CD4-positive, alpha-beta T cell treated with Interleukin-17A for 1 hour (primary cell): ENCODE data around the gene PKHD1.
A peak's percentile ranks its signal among the peaks of the same experiment; 100 is the strongest.
"Not testable (repeated sequence)": the region's sequence is repeated elsewhere in the genome, so short reads cannot be mapped to it uniquely, and the experiment has no call there.

Experiments
- DNase-seq: peaks from one replicate; pipeline ENCODE4 v3.0.0-alpha.2; 2020

The PKHD1 gene

DNA sequence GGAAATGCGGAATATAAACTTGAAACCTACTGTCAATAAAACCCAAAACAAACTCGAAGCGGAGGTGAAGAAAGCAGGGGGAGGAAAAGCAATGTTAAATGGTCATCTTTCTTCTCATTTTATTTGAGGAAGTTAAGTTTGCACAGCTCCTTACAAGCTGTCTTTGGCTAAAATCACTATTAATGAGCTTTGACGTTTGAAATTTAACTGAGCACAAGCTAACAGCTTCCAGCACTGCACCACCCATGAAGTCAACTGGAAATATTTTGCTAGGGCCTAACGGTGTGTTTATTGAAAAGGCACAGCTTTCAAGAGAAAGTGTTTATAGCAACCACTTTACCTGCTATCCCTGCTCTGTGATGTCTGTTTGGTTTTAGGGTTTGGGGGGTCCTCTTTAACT lies 103.8 kb downstream of the PKHD1 start:
- DNase-seq, result no peak

DNA sequence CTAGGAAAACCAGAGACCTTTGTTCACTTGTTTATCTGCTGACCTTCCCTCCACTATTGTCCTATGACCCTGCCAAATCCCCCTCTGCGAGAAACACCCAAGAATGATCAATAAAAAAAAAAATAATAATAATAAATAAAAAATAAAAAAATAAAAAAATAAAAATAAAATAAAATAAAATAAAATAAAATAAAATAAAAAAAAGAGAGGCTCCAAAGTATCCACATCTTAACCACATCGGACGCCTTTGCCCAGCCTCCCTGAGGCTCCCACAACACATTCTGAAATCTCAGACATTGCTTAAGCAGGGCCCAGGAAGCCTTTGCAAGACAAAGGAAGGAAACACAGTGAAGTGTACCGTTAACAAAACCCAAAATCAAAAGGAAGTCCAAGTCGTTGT lies 104.7 kb downstream of the PKHD1 start:
- not testable (repeated sequence) for DNase-seq

GRCh38 chr6:51976374-51976773 lies 111.0 kb downstream of the PKHD1 start:
- no peak for DNase-seq

GRCh38 chr6:51972659-51973058 lies 114.8 kb downstream of the PKHD1 start:
- no peak for DNase-seq

DNA sequence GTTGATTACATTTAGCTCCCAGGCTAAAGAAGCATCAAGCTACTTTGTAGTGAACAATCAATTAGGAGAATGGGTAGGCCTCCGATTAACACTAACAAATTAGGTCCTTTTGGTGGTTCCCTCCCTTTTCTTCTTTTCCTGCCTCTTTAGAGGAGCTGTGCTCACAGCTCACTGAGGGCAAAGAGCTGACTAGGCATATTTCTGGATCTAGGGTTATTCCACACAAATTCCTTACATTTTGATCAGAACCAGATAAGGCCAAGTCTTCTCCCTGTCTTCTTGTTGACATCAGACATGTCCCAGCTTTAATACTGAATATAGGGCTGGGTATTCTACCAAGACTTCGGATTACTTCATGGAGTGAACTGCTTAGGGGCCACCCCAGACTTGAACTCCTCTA lies 119.1 kb downstream of the PKHD1 start:
- no peak for DNase-seq

DNA sequence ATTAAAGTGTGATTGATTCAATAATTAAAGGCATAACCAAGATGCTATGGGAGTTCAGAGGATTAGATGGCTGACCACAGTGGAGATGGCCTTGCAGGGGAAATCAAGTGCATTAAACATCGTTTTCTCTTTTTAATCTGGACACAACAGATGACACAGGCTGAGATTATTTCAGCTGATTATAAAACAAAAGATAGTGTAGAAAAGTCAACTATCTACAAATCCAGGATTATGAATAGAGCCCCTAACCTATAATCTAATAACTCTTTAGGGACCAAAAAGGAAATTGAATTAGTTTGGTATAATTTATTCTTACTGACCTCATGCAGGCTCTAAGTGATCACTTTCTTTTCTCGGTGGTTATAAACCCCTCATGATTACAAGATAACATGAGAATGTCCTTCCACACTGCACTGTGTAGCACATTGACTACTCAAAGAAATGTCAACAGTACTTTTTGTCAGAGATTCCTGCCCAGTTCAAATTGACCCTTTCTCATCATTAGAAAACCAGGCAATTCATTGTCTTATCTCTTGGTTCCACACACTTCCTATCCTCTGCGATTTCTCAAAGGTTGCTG lies 122.1 kb downstream of the PKHD1 start:
- no peak for DNase-seq

DNA sequence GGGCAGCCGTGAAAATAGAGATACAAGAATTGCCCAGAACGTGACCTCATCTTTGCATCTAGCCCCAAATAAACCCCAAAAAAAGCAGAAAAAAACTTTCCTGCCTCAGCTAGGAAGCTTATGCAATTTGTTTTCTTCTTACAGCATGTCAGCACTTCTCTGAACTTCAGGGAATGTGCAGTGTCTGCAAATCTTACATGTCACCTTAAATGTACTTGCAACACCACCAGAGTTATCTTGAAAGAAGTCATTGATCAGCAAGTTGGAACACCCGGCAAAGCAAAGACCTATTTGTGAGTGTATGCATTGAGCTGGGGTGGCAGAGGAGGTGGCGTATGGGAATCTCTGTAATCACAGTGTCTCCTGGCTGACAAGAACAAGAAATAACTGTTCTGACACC lies 123.4 kb downstream of the PKHD1 start:
- no peak for DNase-seq

DNA sequence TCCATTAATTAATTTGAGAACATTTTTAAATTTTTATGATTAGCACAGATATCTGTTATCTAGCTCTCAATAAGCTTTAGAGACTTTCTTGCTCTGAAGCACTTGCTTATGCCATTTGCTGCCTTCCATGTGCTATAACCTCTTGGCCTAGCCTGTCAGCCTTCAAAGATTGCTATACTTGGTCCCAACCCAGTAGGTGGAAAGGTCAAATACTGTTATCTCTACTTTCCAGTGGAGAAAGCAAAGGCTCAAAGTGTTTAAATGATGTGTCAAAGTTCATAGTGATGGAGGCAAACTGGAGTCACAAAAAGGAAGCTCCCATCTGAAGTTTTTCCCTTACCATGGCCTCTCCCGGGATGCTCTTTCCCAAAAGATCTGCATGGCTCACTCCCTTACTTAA lies 125.1 kb downstream of the PKHD1 start:
- DNase-seq, result no peak

GRCh38 chr6:51960419-51960818 lies 127.0 kb downstream of the PKHD1 start:
- no peak for DNase-seq

GRCh38 chr6:51959744-51960383 lies 127.5 kb downstream of the PKHD1 start:
- peak; percentile 3 for DNase-seq

DNA sequence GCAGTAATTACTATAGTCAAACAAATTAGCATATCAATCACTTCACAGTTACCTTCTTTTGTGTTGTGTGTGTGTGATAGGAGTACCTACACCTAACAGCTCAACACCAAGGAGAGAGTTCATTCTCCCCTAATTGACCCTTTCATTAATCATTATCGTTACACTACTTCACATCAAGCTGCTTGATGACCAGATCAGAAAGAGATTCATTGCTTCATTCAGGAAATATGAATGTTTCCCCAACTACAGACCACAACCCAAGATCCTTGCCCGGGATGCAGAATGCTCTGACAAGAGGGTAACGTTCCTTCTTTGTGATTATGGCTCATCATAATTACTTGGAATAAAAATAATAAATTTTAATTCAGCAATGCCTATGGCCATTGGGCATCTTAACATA lies 132.7 kb downstream of the PKHD1 start:
- DNase-seq, result no peak

- DNase-seq, result no peak
These were observed 134.2 kb downstream of the PKHD1 start for GRCh38 chr6:51953246-51953645.

GRCh38 chr6:51951924-51952323 lies 135.5 kb downstream of the PKHD1 start:
- no peak for DNase-seq

DNA sequence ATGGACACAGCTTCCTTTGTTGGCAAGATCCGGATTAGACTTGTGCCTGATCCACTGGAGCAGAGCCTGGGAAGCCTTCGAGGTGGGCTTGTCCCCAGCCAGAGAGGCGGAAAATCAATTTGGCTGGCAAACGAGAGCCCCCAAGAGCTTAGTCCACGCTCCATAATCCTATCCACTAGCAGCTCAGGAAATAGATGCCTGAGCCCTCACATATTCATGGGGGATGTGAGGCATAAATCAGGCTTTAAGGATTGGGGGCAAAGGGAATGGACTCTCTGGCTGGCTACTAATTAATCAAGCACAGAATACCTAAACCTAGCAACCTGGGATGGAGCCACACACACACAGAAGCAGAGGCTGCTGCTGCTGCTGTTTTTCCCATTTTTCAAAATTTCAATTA lies 137.9 kb downstream of the PKHD1 start:
- no peak for DNase-seq

DNA sequence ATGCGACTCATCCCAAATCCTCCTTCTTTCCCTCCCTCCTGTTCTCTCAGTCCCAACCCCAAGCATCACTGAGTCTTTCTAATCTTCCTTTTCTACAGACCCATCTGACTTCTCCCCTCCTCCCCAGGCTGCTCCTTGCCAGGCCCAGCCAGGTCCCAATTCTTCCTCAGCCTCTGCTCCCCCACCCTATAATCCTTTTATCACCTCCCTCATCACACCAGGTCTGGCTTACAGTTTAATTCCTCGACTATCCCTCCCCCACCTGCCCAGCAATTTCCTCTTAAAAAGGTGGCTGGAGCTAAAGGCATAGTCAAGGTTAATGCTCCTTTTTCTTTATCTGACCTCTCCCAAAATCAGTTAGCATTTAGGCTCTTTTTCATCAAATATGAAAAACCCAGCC lies 147.7 kb downstream of the PKHD1 start:
- not testable (repeated sequence) for DNase-seq

DNA sequence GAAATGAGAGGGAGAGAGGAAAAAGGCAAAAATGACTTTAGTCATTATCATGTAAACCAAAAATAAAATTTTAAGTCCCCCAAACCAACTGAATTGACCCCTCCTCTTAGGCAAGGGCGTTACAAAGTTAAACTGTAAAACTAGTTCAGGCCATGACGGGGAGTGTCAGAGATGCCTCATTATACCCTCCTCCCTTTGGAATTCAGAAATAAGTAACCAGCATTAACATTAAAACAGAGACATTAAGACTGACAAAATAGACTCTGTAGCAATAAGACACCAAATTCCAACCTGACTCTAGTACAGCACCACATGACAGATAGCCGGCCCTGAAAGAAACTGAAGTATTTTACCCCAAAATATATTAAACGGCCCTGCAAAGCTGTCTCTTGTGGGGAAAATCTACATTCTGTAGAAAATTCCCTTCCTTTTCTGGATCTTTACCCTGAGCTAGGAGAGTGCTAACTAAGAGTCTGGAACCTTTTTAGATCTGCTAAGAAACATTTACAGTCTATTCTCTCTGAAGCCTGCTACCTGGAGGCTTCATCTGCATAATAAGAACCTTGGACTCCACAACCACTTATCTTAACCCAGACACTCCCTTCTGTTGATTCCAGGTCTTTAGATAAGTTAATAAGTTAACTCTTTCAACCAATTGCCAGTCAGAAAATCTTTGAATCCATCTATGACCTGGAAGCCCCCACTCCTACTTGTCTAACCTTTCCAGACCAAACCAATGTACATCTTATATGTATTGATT lies 150.7 kb downstream of the PKHD1 start:
- DNase-seq, result no peak

DNA sequence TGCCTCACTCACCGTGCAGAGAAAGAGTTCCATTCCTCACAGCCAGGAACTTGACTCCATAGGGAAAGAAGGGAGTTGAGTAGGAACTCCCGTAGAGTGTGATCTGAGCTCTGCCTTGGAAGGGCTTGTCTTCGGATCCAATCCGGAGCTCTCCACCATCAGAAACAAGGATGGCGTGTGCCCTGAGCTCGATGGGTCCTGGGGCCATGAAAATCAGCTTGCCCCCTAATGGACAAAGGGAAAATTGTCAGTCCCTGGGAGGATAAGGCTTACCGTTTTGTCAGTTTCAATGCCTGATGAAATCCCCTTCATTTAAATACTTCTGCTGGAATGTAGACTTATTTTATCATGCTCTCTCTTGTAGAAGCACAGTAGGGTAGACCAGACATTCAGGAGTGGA lies 153.3 kb downstream of the PKHD1 start:
- no peak for DNase-seq

- DNase-seq, result no peak
These were observed 154.5 kb downstream of the PKHD1 start for GRCh38 chr6:51932956-51933355.

- no peak for DNase-seq
These were observed 156.8 kb downstream of the PKHD1 start for GRCh38 chr6:51930602-51931001.

DNA sequence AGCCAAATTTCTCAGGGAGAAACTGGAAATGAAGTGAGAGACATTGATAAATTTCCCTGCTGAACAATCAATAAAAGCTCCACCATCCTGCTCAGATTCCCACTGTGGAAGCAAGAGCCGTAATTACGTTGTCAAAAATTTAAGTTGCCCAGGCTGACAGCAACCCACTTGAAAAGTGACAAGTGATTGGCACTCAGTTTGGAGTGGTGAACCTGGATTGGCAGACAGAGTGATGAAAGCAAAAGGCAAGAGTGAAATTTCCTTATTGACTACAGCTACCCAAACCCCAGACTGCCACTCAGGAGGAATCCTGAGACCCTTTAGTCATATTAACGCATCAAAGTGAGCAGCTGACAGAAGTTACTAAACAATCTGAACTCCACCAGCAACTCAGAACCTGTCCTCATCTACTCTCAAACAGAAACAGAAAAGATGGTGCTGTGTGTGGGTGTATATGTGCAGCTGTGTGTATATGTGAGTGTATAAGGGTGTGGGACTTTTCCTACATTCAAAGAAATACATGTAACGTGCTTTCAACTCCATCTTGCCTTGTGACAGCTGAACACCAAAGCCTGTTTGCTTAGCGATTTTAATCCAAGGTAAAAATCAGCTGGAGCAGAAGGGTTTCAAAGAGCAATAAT lies 157.4 kb downstream of the PKHD1 start:
- DNase-seq, result no peak

- no peak for DNase-seq
These were observed 159.1 kb downstream of the PKHD1 start for GRCh38 chr6:51928320-51928719.

- DNase-seq, result no peak
These were observed 160.0 kb downstream of the PKHD1 start for GRCh38 chr6:51927450-51927849.

DNA sequence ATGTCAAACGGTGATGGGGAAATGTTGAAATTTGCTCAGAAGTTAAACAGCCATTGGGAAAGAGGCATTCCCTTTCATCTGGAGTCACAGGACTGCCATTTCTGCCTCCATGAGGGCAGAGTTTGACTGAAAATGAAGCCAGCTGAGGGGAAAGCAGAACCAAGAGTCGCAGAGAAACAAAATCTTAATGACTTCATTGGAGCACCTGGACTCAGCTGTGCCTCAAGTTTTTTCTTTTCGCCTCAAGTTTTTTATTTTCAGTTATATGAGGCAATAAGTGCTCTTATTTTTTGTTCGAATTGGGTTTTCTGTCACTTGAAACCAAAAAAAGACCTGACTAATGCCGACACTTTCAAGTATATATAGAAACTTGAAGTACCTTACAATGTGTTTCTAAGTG lies 161.3 kb downstream of the PKHD1 start:
- no peak for DNase-seq

DNA sequence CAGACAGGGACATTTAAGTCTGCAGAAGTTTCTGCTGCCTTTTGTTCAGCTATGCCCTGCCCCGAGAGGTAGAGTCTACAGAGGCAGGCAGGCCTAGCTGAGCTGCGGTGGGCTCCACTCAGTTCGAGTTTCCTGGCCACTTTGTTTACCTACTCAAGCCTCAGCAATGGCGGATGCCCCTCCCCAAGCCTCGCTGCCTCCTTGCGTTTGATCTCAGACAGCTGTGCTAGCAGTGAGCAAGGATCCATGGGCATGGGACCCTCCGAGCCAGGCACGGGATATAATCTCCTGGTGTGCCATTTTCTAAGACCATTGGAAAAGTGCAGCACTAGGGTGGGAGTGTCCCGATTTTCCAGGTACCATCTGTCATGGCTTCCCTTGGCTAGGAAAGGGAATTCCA lies 164.9 kb downstream of the PKHD1 start:
- DNase-seq, result not testable (repeated sequence)
